A549 (cell line): ENCODE measurements around the gene TMEM135.
"Not testable (repeated sequence)": the region's sequence is repeated elsewhere in the genome, so short reads cannot be mapped to it uniquely, and the experiment has no call there.

ENCODE experiments used
- CBX2 ChIP-seq: fragments of 200-600 bp; sonication (generic); IDR thresholded peaks from 2 replicates; pipeline ENCODE4 v1.6.1; 2016; ENCODE audit warnings: low read depth, mild to moderate bottlenecking, borderline replicate concordance
- ESRRA ChIP-seq: fragments of 150-350 bp; IDR thresholded peaks from 2 replicates; pipeline ENCODE4 v1.6.1; 2014; ENCODE audit warnings: mild to moderate bottlenecking, low read length, borderline replicate concordance
- HEYL ChIP-seq: fragments of 250-450 bp; sonication (Bioruptor Pico); IDR thresholded peaks from 2 replicates; pipeline ENCODE4 v1.8.0; 2021; ENCODE audit warnings: mild to moderate bottlenecking, moderate library complexity
- JUN ChIP-seq, 2 experiments: fragments of >200 bp; sonication (Bioruptor Twin); formaldehyde crosslinking; IDR thresholded peaks; 2 replicates in 1 of 2; 3 replicates in 1 of 2; pipeline ENCODE4 v1.6.1; 2016 to 2017
- MAZ ChIP-seq: fragments of 150-350 bp; IDR thresholded peaks from 2 replicates; pipeline ENCODE4 v1.6.1; 2014; ENCODE audit warnings: antibody characterized with exemption, low read depth, low read length, borderline replicate concordance
- MYC ChIP-seq: IDR thresholded peaks from 2 replicates; pipeline ENCODE4 v1.6.1; 2012; ENCODE audit warnings: mild to moderate bottlenecking, inconsistent platforms, low read length, improper control_type of control experiment, borderline replicate concordance
- NFE2L2 ChIP-seq: fragments of 150-350 bp; conservative IDR thresholded peaks from 2 replicates; pipeline ENCODE4 v1.6.1; 2014; ENCODE audit warnings: low read length
- PHF8 ChIP-seq: fragments of 200-600 bp; sonication (generic); IDR thresholded peaks from 2 replicates; pipeline ENCODE4 v1.6.1; 2016; ENCODE audit warnings: low read depth, mild to moderate bottlenecking, antibody characterized with exemption, moderate library complexity, borderline replicate concordance
- POLR2A ChIP-seq: IDR thresholded peaks from 2 replicates; pipeline ENCODE4 v1.6.1; 2012; ENCODE audit warnings: mild to moderate bottlenecking, low read length
- RAD21 ChIP-seq, 2 experiments: fragments of >200 bp in 1 of 2; sonication (Bioruptor Twin) in 1 of 2; formaldehyde crosslinking in 1 of 2; IDR thresholded peaks in 1 of 2; conservative IDR thresholded peaks in 1 of 2; 2 replicates in 1 of 2; 3 replicates in 1 of 2; pipeline ENCODE4 v1.6.1; 2012 to 2018; ENCODE audit warnings: inconsistent platforms in 1 of 2
- TF ChIP-seq, protein P1 (sequence below): fragments of >200 bp; sonication (Bioruptor Twin); formaldehyde crosslinking; IDR thresholded peaks from 3 replicates; pipeline ENCODE4 v1.5.1; 2016
- TF ChIP-seq, protein P2 (sequence below): fragments of 450-650 bp; IDR thresholded peaks from 2 replicates; pipeline ENCODE4 v1.6.1; 2014; ENCODE audit warnings: antibody characterized with exemption
- TF ChIP-seq, protein P3 (sequence below): IDR thresholded peaks from 2 replicates; pipeline ENCODE4 v1.6.1; 2012

- not testable (repeated sequence) for TF ChIP-seq MYC; MAZ; CBX2; POLR2A; PHF8; NFE2L2; HEYL; RAD21 (conservative IDR thresholded peaks at IDR 0.05 in 1 of 2, IDR thresholded peaks at IDR 0.05 in 1 of 2); ESRRA; JUN (IDR thresholded peaks at IDR 0.05)
- TF ChIP-seq, protein P1, sequence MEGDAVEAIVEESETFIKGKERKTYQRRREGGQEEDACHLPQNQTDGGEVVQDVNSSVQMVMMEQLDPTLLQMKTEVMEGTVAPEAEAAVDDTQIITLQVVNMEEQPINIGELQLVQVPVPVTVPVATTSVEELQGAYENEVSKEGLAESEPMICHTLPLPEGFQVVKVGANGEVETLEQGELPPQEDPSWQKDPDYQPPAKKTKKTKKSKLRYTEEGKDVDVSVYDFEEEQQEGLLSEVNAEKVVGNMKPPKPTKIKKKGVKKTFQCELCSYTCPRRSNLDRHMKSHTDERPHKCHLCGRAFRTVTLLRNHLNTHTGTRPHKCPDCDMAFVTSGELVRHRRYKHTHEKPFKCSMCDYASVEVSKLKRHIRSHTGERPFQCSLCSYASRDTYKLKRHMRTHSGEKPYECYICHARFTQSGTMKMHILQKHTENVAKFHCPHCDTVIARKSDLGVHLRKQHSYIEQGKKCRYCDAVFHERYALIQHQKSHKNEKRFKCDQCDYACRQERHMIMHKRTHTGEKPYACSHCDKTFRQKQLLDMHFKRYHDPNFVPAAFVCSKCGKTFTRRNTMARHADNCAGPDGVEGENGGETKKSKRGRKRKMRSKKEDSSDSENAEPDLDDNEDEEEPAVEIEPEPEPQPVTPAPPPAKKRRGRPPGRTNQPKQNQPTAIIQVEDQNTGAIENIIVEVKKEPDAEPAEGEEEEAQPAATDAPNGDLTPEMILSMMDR, result not testable (repeated sequence)
- TF ChIP-seq, protein P2, sequence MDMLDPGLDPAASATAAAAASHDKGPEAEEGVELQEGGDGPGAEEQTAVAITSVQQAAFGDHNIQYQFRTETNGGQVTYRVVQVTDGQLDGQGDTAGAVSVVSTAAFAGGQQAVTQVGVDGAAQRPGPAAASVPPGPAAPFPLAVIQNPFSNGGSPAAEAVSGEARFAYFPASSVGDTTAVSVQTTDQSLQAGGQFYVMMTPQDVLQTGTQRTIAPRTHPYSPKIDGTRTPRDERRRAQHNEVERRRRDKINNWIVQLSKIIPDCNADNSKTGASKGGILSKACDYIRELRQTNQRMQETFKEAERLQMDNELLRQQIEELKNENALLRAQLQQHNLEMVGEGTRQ, result not testable (repeated sequence)
- TF ChIP-seq, protein P3, sequence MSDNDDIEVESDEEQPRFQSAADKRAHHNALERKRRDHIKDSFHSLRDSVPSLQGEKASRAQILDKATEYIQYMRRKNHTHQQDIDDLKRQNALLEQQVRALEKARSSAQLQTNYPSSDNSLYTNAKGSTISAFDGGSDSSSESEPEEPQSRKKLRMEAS, result not testable (repeated sequence)
Measured at GRCh38 chr11:87026415-87026814, 11.3 kb upstream of the TMEM135 start.
